Stimulated activated CD4-positive, alpha-beta T cell treated with anti-CD3 and anti-CD28 coated beads, Interleukin-4, amount 100 ng/mL, for 24 hours (primary cell): ENCODE results near the gene RTN4.
"Not testable (repeated sequence)": the region's sequence is repeated elsewhere in the genome, so short reads cannot be mapped to it uniquely, and the experiment has no call there.

Experiments used
- DNase-seq: peaks from one replicate; pipeline ENCODE4 v3.0.0-alpha.2; 2020

Gene RTN4

GRCh38 chr2:55063226-55063625, 13.0 kb upstream of the RTN4 start:
- no peak for DNase-seq

GRCh38 chr2:55062754-55063153, 12.5 kb upstream of the RTN4 start:
- no peak for DNase-seq

GRCh38 chr2:55061523-55062344, 11.5 kb upstream of the RTN4 start:
- no peak for DNase-seq

- DNase-seq, result no peak
Measured at GRCh38 chr2:55059793-55060192, 9.5 kb upstream of the RTN4 start.

- no peak for DNase-seq
Measured at GRCh38 chr2:55057474-55057873, 7.2 kb upstream of the RTN4 start.

GRCh38 chr2:55056024-55056521, 5.8 kb upstream of the RTN4 start:
- DNase-seq, result no peak

- DNase-seq, result no peak
Measured at GRCh38 chr2:55054106-55054875, 4.0 kb upstream of the RTN4 start.

GRCh38 chr2:55053225-55053624, 3.0 kb upstream of the RTN4 start:
- DNase-seq, result not testable (repeated sequence)

- DNase-seq, result no peak
Measured at GRCh38 chr2:55052129-55053061, 2.1 kb upstream of the RTN4 start.

GRCh38 chr2:55051026-55051866, 995 bp upstream of the RTN4 start:
- peak; percentile 48 for DNase-seq

- no peak for DNase-seq
Measured at GRCh38 chr2:55049821-55050099, 491 bp downstream of the RTN4 start.

- peak; percentile 63 for DNase-seq
Measured at GRCh38 chr2:55049043-55049820, 1.0 kb downstream of the RTN4 start.

- DNase-seq, result no peak
Measured at GRCh38 chr2:55048508-55049042, 1.7 kb downstream of the RTN4 start.

- no peak for DNase-seq
Measured at GRCh38 chr2:55047677-55048299, 2.5 kb downstream of the RTN4 start.

- no peak for DNase-seq
Measured at GRCh38 chr2:55045780-55046179, 4.5 kb downstream of the RTN4 start.

GRCh38 chr2:55043841-55044240, 6.4 kb downstream of the RTN4 start:
- no peak for DNase-seq

GRCh38 chr2:55038428-55038827, 11.8 kb downstream of the RTN4 start:
- DNase-seq, result no peak

GRCh38 chr2:55035716-55036115, 14.5 kb downstream of the RTN4 start:
- DNase-seq, result no peak

GRCh38 chr2:55033921-55034320, 16.3 kb downstream of the RTN4 start:
- DNase-seq, result no peak

GRCh38 chr2:55033076-55033742, 17.0 kb downstream of the RTN4 start:
- no peak for DNase-seq
